NCI-H2171 (cell line): ENCODE measurements around the gene TCF7L2.
A peak's percentile ranks its signal among the peaks of the same experiment; 100 is the strongest.
"Not testable (repeated sequence)": the region's sequence is repeated elsewhere in the genome, so short reads cannot be mapped to it uniquely, and the experiment has no call there.

Experiments
- DNase-seq: peaks from one replicate; lab custom pipeline; 2025; lab: John Stamatoyannopoulos, UW

TCF7L2 gene

GRCh38 chr10:113047151-113047550 is 97.1 kb downstream of the TCF7L2 start:
- DNase-seq: no peak

GRCh38 chr10:113047605-113047962 is 97.5 kb downstream of the TCF7L2 start:
- no peak for DNase-seq

GRCh38 chr10:113047963-113048781 is 98.1 kb downstream of the TCF7L2 start:
- DNase-seq: no peak

- peak; percentile 64 for DNase-seq
Observed at GRCh38 chr10:113049881-113050280, 99.8 kb downstream of the TCF7L2 start.

GRCh38 chr10:113052076-113052830 is 102.2 kb downstream of the TCF7L2 start:
- DNase-seq: no peak

GRCh38 chr10:113053091-113053490 is 103.0 kb downstream of the TCF7L2 start:
- DNase-seq: no peak

GRCh38 chr10:113053881-113054280 is 103.8 kb downstream of the TCF7L2 start:
- DNase-seq: no peak

- DNase-seq: no peak
Observed at GRCh38 chr10:113055458-113055857, 105.4 kb downstream of the TCF7L2 start.

GRCh38 chr10:113056030-113056429 is 106.0 kb downstream of the TCF7L2 start:
- no peak for DNase-seq

- no peak for DNase-seq
Observed at GRCh38 chr10:113056441-113057021, 106.5 kb downstream of the TCF7L2 start.

GRCh38 chr10:113057948-113058522 is 108.0 kb downstream of the TCF7L2 start:
- no peak for DNase-seq

GRCh38 chr10:113058523-113059370 is 108.7 kb downstream of the TCF7L2 start:
- no peak for DNase-seq

- no peak for DNase-seq
Observed at GRCh38 chr10:113059371-113059780, 109.3 kb downstream of the TCF7L2 start.

GRCh38 chr10:113060201-113061053 is 110.4 kb downstream of the TCF7L2 start:
- no peak for DNase-seq

- DNase-seq: no peak
Observed at GRCh38 chr10:113061054-113061430, 111.0 kb downstream of the TCF7L2 start.

GRCh38 chr10:113061557-113061956 is 111.5 kb downstream of the TCF7L2 start:
- DNase-seq: no peak

GRCh38 chr10:113063043-113063967 is 113.3 kb downstream of the TCF7L2 start:
- DNase-seq: no peak

- DNase-seq: no peak
Observed at GRCh38 chr10:113064039-113064438, 114.0 kb downstream of the TCF7L2 start.

GRCh38 chr10:113066120-113066519 is 116.1 kb downstream of the TCF7L2 start:
- not testable (repeated sequence) for DNase-seq
